HepG2 (cell line): ENCODE results near the gene ARHGEF4.

Experiments used
- CBX5 ChIP-seq: sonication (generic); formaldehyde crosslinking; IDR thresholded peaks from 2 replicates; pipeline ENCODE4 v1.4.0; 2020; ENCODE audit warnings: missing genetic modification reagents, borderline replicate concordance
- CREM ChIP-seq, 2 experiments: sonication (generic) in 1 of 2; formaldehyde crosslinking in 1 of 2; IDR thresholded peaks; 2 replicates each; pipeline versions ENCODE4 v1.4.0 to v1.6.1; 2016 to 2020; ENCODE audit warnings: antibody characterized with exemption in 1 of 2, mild to moderate bottlenecking in 1 of 2, missing genetic modification reagents in 1 of 2
- POLR2AphosphoS5 ChIP-seq: IDR thresholded peaks from 2 replicates; pipeline ENCODE4 v1.6.1; 2012; ENCODE audit warnings: low read depth, low read length
- RAD21 ChIP-seq: fragments of 450-650 bp; formaldehyde crosslinking; IDR thresholded peaks from 2 replicates; pipeline ENCODE4 v1.5.0; 2020; ENCODE audit warnings: mild to moderate bottlenecking
- ZNF207 ChIP-seq: fragments of 450-650 bp; IDR thresholded peaks from 2 replicates; pipeline ENCODE4 v1.6.1; 2016; ENCODE audit warnings: antibody characterized with exemption, borderline replicate concordance
- TF ChIP-seq, protein P1 (sequence below): sonication (generic); formaldehyde crosslinking; IDR thresholded peaks from 2 replicates; pipeline ENCODE4 v1.5.0; 2020; ENCODE audit warnings: mild to moderate bottlenecking, missing genetic modification reagents, moderate library complexity

DNA sequence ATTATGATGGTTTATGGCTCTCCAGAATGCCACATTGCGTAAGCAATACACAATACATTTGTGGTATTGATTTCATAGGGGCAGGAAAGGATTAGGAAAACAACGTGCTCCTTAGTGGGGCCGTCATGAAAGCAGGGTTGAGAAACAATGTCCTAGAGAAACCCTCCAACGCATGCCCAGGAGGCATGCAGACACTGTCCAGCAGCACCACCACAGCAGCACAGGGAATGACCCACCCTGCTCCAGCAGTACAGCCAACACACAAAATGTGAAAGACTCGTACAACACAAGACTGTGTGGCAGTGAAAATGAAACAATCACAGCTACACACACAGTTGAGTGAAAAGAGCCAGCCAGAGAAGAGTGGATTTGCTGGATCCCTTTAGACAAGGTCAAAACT is 190.2 kb downstream of the ARHGEF4 start:
- no peak for TF ChIP-seq RAD21 (CRISPR knock-in tag)
- no peak for TF ChIP-seq POLR2AphosphoS5
- TF ChIP-seq ZNF207 = no peak
- TF ChIP-seq CREM (IDR thresholded peaks at IDR 0.05) = no peak
- TF ChIP-seq CREM (CRISPR knock-in tag; IDR thresholded peaks at IDR 0.05) = no peak
- TF ChIP-seq, protein P1, sequence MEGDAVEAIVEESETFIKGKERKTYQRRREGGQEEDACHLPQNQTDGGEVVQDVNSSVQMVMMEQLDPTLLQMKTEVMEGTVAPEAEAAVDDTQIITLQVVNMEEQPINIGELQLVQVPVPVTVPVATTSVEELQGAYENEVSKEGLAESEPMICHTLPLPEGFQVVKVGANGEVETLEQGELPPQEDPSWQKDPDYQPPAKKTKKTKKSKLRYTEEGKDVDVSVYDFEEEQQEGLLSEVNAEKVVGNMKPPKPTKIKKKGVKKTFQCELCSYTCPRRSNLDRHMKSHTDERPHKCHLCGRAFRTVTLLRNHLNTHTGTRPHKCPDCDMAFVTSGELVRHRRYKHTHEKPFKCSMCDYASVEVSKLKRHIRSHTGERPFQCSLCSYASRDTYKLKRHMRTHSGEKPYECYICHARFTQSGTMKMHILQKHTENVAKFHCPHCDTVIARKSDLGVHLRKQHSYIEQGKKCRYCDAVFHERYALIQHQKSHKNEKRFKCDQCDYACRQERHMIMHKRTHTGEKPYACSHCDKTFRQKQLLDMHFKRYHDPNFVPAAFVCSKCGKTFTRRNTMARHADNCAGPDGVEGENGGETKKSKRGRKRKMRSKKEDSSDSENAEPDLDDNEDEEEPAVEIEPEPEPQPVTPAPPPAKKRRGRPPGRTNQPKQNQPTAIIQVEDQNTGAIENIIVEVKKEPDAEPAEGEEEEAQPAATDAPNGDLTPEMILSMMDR (CRISPR knock-in tag) = no peak
- TF ChIP-seq CBX5 = no peak
